Ishikawa (cell line): ENCODE data around the gene KRT27.

Experiments used
- CEBPB ChIP-seq: IDR thresholded peaks from 2 replicates; pipeline ENCODE4 v1.6.1; 2012
- EGR1 ChIP-seq: IDR thresholded peaks from 2 replicates; pipeline ENCODE4 v1.6.1; 2012
- EP300 ChIP-seq: IDR thresholded peaks from 2 replicates; pipeline ENCODE4 v1.6.1; 2012; ENCODE audit warnings: borderline replicate concordance
- FOXM1 ChIP-seq: IDR thresholded peaks from 2 replicates; pipeline ENCODE4 v1.6.1; 2012; ENCODE audit warnings: low read depth, borderline replicate concordance
- RAD21 ChIP-seq: IDR thresholded peaks from 2 replicates; pipeline ENCODE4 v1.6.1; 2012; ENCODE audit warnings: low read depth
- REST ChIP-seq: IDR thresholded peaks from 2 replicates; pipeline ENCODE4 v1.6.1; 2012; ENCODE audit warnings: low read depth, mild to moderate bottlenecking
- TAF1 ChIP-seq: IDR thresholded peaks from 2 replicates; pipeline ENCODE4 v1.6.1; 2012; ENCODE audit warnings: low read depth, mild to moderate bottlenecking
- TEAD4 ChIP-seq: IDR thresholded peaks from 2 replicates; pipeline ENCODE4 v1.6.1; 2012
- USF1 ChIP-seq: IDR thresholded peaks from 2 replicates; pipeline ENCODE4 v1.6.1; 2012

GRCh38 chr17:40820228-40820838 is 38.0 kb upstream of the KRT27 start:
- TF ChIP-seq TAF1 (no peak), EGR1 (no peak), USF1 (no peak), CEBPB (no peak), EP300 (no peak), REST (no peak), FOXM1 (no peak), TEAD4 (no peak), RAD21 (no peak)
